ENCODE measurements around the gene SBK3. TPM values are rescaled to one million over a fixed set of nuclear protein-coding genes. Genes with fewer than 3 reads are reported as not detected.
"Not testable (repeated sequence)": the region's sequence is repeated elsewhere in the genome, so short reads cannot be mapped to it uniquely, and the experiment has no call there.

Gene SBK3
- total RNA-seq, 2 experiments from 2014 or later = not detected

- Mint-ChIP-seq H3K27me3 (peaks cover 19% of the 10 kb centered on the region), H3K27ac (no peak overlapping the region), H3K4me1 (peaks cover 27% of the 10 kb centered on the region), H3K4me3 (no peak overlapping the region), H3K36me3 (ENCODE audit: low read depth) (peaks cover 7% of the 10 kb centered on the region), H3K9me3 (no peaks in the 10 kb centered on the region)
- ChIA-PET POLR2A (interaction anchor here (0.8 to 2.7 kb wide), 4 partner anchors 11 to 44 kb away, joined by 3 to 12 read pairs (median 8); partner anchors contain the start of genes FIZ1 and ZNF865), CTCF (interaction anchor here (1.3 to 1.5 kb wide), 2 partner anchors 24 to 51 kb away, joined by 3 to 4 read pairs; partner anchors contain the start of gene ZNF865)
- no peak for DNase-seq
Measured at GRCh38 chr19:55581823-55582223, 36.5 kb upstream of the SBK3 start.

- Mint-ChIP-seq H3K27me3 (peaks cover 17% of the 10 kb centered on the region), H3K4me3 (peak overlapping the region; percentile 84), H3K4me1 (peaks cover 27% of the 10 kb centered on the region), H3K36me3 (ENCODE audit: low read depth) (peaks cover 9% of the 10 kb centered on the region), H3K9me3 (no peaks in the 10 kb centered on the region), H3K27ac (peak overlapping the region; percentile 44)
- POLR2A ChIA-PET = interaction anchor here (0.8 to 2.7 kb wide), 6 partner anchors 11 to 55 kb away, joined by 3 to 12 read pairs (median 5); partner anchors contain the start of genes FIZ1 and ZNF865
- DNase-seq = no peak
- CTCF ChIA-PET = interaction anchor here (0.7 to 1.5 kb wide), 4 partner anchors 24 to 52 kb away, joined by 3 to 5 read pairs (median 4); partner anchors contain the start of gene ZNF865
Measured at GRCh38 chr19:55581145-55581822, 35.9 kb upstream of the SBK3 start.

- ChIA-PET POLR2A (interaction anchor here (1.0 to 2.7 kb wide), 5 partner anchors 18 to 56 kb away, joined by 3 to 12 read pairs (median 7); partner anchors contain the start of genes FIZ1 and ZNF865), CTCF (interaction anchor here (0.7 to 1.5 kb wide), 3 partner anchors 25 to 52 kb away, joined by 3 to 5 read pairs (median 4); partner anchors contain the start of gene ZNF865)
- no peaks in the 10 kb centered on the region for H3K9me3 Mint-ChIP-seq
- peaks cover 25% of the 10 kb centered on the region for H3K4me1 Mint-ChIP-seq
- peaks cover 9% of the 10 kb centered on the region for H3K36me3 Mint-ChIP-seq (ENCODE audit: low read depth)
- peak within 1 kb of the TSS; percentile 84 for H3K4me3 Mint-ChIP-seq
- peak within 1 kb of the TSS; percentile 71 for H3K27ac Mint-ChIP-seq
- DNase-seq = peak; percentile 75
- H3K27me3 Mint-ChIP-seq = peaks cover 13% of the 10 kb centered on the region
Measured at GRCh38 chr19:55580628-55581144, 35.3 kb upstream of the SBK3 start, which contains the start of gene ZNF579. Gene ZNF579, minus strand, starts transcription at chr19:55580848. Its CDS starts 1,209 bp downstream, at chr19:55579639.

- DNase-seq = no peak
- H3K27ac Mint-ChIP-seq = peak overlapping the region; percentile 71
- peak overlapping the region; percentile 84 for H3K4me3 Mint-ChIP-seq
- peaks cover 9% of the 10 kb centered on the region for H3K36me3 Mint-ChIP-seq (ENCODE audit: low read depth)
- H3K27me3 Mint-ChIP-seq = peaks cover 6% of the 10 kb centered on the region
- no peaks in the 10 kb centered on the region for H3K9me3 Mint-ChIP-seq
- POLR2A ChIA-PET = interaction anchor here (1.0 to 2.7 kb wide), 5 partner anchors 19 to 56 kb away, joined by 3 to 12 read pairs (median 7); partner anchors contain the start of genes FIZ1 and ZNF865
- peaks cover 20% of the 10 kb centered on the region for H3K4me1 Mint-ChIP-seq
- CTCF ChIA-PET = interaction anchor here (0.7 to 1.3 kb wide), 2 partner anchors 27 to 53 kb away, joined by 4 to 5 read pairs; no protein-coding TSS in a partner anchor
Measured at GRCh38 chr19:55579766-55580621, 34.7 kb upstream of the SBK3 start.

DNA sequence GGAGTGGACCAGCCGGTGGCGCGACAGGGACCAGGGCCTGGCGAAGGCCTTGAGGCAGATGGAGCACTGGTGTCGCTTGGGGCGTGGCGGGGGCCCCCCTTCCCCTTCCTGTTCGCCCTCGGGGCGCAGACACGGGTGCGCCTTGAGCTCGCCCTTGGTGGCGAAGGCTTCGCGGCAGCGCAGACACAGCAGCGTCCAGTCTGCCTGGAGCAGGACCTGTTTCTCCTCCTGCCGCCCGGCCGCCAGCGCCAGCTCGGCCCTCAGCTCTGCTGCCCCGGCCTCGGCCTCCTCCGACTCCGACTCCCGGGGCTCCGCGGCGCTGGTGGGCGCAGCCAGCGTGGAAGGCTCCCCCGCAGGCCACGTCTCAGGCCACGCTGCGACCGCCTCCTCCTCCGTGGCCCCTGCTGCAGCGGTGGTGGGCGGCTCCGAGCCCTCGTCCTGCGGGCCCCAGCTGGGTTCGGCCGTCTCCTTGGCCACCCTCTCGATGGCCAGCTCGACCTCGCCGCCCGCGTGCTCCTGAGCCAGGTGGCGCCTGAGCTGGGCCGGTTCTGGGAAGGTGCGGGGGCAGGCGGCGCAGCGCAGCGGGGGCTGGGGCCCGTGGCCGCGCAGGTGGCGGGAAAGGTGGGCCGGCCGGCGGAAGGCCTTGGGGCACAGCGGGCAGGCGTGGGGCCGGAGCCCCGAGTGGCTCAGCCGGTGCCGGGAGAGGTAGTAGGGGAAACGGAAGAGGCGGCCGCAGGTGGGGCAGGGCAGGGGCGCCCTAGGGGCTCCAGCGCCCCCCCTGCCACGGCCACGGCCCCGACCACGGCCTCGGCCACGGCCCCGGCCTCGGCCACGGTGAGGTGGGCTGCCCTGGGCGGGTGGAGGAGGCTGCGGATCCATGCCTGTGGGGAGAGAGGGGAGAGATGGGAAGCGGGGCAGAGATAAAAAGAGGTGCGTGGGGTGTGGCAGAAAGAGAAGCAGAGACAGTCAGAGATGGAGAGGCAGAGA lies 33.7 kb upstream of the SBK3 start:
- peaks cover 20% of the 10 kb centered on the region for H3K4me1 Mint-ChIP-seq
- CTCF ChIA-PET = no interaction called here
- no peak for DNase-seq
- H3K9me3 Mint-ChIP-seq = no peaks in the 10 kb centered on the region
- H3K36me3 Mint-ChIP-seq (ENCODE audit: low read depth) = peaks cover 9% of the 10 kb centered on the region
- H3K27ac Mint-ChIP-seq = peak overlapping the region; percentile 71
- POLR2A ChIA-PET = no interaction called here
- H3K4me3 Mint-ChIP-seq = peak overlapping the region; percentile 84
- no peaks in the 10 kb centered on the region for H3K27me3 Mint-ChIP-seq

- DNase-seq = no peak
- CTCF ChIA-PET = no interaction called here
- Mint-ChIP-seq H3K4me3 (no peak overlapping the region), H3K27me3 (no peaks in the 10 kb centered on the region), H3K4me1 (peaks cover 20% of the 10 kb centered on the region), H3K36me3 (ENCODE audit: low read depth) (peaks cover 9% of the 10 kb centered on the region), H3K9me3 (no peaks in the 10 kb centered on the region), H3K27ac (no peak overlapping the region)
- POLR2A ChIA-PET = no interaction called here
Measured at GRCh38 chr19:55578031-55578760, 32.9 kb upstream of the SBK3 start.

DNA sequence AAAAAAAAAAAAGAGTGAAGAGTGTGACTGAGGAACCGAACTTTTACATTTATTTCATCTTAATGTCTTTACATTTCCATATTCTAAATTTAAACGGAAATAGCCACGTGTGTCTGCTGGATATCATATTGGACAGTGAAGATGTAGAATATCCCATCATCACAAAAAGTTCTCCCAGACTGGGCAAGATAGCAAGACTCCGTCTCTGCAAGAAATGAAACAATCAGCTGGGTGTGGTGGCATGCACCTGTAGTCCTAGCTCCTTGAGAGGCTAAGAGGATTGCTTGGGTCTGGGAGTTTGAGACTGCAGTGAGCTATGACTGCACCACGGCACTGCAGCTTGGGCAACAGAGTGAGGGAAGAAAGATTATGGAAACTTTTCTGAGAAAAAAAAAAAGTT lies 31.4 kb upstream of the SBK3 start:
- Mint-ChIP-seq H3K4me1 (peaks cover 15% of the 10 kb centered on the region), H3K27ac (no peak overlapping the region), H3K4me3 (no peak overlapping the region), H3K9me3 (no peaks in the 10 kb centered on the region), H3K36me3 (ENCODE audit: low read depth) (peaks cover 9% of the 10 kb centered on the region), H3K27me3 (no peaks in the 10 kb centered on the region)
- CTCF ChIA-PET = no interaction called here
- POLR2A ChIA-PET = no interaction called here
- no peak for DNase-seq

- CTCF ChIA-PET; H3K36me3 Mint-ChIP-seq (ENCODE audit: low read depth); H3K4me3 Mint-ChIP-seq; H3K4me1 Mint-ChIP-seq; H3K27me3 Mint-ChIP-seq; H3K27ac Mint-ChIP-seq; H3K9me3 Mint-ChIP-seq; DNase-seq: not testable (repeated sequence)
- POLR2A ChIA-PET = interaction anchor here (1.4 kb wide), 1 partner anchor 25 kb away, joined by 4 read pairs; the partner anchor contains the start of gene FIZ1
Measured at GRCh38 chr19:55573929-55574328, 28.6 kb upstream of the SBK3 start.

DNA sequence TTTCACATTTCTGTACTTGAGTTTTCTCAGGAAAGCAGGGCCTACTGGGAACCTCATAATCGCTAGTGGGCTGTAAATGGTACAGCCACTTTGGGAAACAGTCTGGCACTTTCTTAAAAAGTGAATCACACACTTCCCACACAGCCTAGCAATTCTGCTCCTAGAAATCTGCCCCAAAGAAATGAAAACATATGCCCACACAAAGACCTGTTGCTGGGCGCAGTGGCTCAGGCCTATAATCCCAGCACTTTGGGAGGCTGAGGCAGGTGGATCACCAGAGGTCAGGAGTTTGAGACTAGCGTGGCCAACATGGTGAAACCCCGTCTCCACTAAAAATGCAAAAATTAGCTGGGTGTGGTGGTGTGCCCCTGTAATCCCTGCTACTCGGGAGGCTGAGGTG lies 24.1 kb upstream of the SBK3 start:
- POLR2A ChIA-PET; H3K4me3 Mint-ChIP-seq; H3K27ac Mint-ChIP-seq; H3K4me1 Mint-ChIP-seq; H3K9me3 Mint-ChIP-seq; DNase-seq; CTCF ChIA-PET; H3K27me3 Mint-ChIP-seq; H3K36me3 Mint-ChIP-seq (ENCODE audit: low read depth): not testable (repeated sequence)

- no peaks in the 10 kb centered on the region for H3K9me3 Mint-ChIP-seq
- no peak overlapping the region for H3K4me3 Mint-ChIP-seq
- H3K27me3 Mint-ChIP-seq = no peaks in the 10 kb centered on the region
- H3K4me1 Mint-ChIP-seq = no peaks in the 10 kb centered on the region
- no peak for DNase-seq
- H3K36me3 Mint-ChIP-seq (ENCODE audit: low read depth) = no peaks in the 10 kb centered on the region
- no peak overlapping the region for H3K27ac Mint-ChIP-seq
- POLR2A ChIA-PET = no interaction called here
- CTCF ChIA-PET = no interaction called here
Measured at GRCh38 chr19:55567708-55568328, 22.5 kb upstream of the SBK3 start.

DNA sequence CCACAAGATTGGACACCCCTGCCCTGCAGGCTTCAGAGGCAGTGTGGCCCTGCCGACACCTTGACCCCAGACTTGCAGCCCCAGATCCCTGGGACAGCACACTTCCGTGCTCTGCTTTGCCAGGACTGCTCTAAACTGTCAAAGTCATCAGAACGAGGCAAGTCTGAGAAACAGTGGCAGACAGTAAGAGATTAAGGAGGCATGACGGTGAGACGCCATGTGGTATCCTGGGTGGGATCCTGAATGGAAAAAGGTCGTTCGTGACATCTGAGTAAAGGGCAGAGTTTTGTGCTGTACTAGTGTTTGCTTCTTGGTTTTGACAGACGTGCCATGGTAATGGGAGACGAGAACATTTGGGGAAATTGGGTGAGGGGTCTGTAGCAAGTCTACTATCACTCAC lies 21.5 kb upstream of the SBK3 start:
- no peak overlapping the region for H3K4me3 Mint-ChIP-seq
- CTCF ChIA-PET = no interaction called here
- no peak for DNase-seq
- H3K27ac Mint-ChIP-seq = no peak overlapping the region
- no peaks in the 10 kb centered on the region for H3K27me3 Mint-ChIP-seq
- H3K9me3 Mint-ChIP-seq = no peaks in the 10 kb centered on the region
- no peaks in the 10 kb centered on the region for H3K36me3 Mint-ChIP-seq (ENCODE audit: low read depth)
- H3K4me1 Mint-ChIP-seq = no peaks in the 10 kb centered on the region
- POLR2A ChIA-PET = no interaction called here
